Coronary artery (tissue), 2 donors: ENCODE measurements around the gene CHKA.
"Not testable (repeated sequence)": the region's sequence is repeated elsewhere in the genome, so short reads cannot be mapped to it uniquely, and the experiment has no call there.

Experiments
- DNase-seq: peaks from one replicate; pipeline ENCODE4 v3.0.0-alpha.2; 2017; ENCODE audit warnings: low spot score
- H3K27ac ChIP-seq, 2 donors: fragments of 200-600 bp; sonication (generic); one replicate each; pipeline ENCODE4 v1.5.1; 2016 to 2019
- H3K4me3 ChIP-seq: fragments of 200-600 bp; sonication (generic); 2 replicates; pipeline ENCODE4 v1.5.1; 2016; ENCODE audit warnings: mild to moderate bottlenecking, moderate library complexity
- TF ChIP-seq, protein P1 (sequence below): fragments of 200-600 bp; sonication (generic); IDR thresholded peaks from one replicate; pipeline ENCODE4 v1.5.1; 2019; ENCODE audit warnings: antibody characterized with exemption

CHKA gene

GRCh38 chr11:68099474-68100405 lies 21.4 kb downstream of the CHKA start:
- Histone ChIP-seq H3K27ac (no peak overlapping the region), H3K4me3 (no peak overlapping the region)
- TF ChIP-seq, protein P1, sequence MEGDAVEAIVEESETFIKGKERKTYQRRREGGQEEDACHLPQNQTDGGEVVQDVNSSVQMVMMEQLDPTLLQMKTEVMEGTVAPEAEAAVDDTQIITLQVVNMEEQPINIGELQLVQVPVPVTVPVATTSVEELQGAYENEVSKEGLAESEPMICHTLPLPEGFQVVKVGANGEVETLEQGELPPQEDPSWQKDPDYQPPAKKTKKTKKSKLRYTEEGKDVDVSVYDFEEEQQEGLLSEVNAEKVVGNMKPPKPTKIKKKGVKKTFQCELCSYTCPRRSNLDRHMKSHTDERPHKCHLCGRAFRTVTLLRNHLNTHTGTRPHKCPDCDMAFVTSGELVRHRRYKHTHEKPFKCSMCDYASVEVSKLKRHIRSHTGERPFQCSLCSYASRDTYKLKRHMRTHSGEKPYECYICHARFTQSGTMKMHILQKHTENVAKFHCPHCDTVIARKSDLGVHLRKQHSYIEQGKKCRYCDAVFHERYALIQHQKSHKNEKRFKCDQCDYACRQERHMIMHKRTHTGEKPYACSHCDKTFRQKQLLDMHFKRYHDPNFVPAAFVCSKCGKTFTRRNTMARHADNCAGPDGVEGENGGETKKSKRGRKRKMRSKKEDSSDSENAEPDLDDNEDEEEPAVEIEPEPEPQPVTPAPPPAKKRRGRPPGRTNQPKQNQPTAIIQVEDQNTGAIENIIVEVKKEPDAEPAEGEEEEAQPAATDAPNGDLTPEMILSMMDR, result no peak
- DNase-seq, result no peak

DNA sequence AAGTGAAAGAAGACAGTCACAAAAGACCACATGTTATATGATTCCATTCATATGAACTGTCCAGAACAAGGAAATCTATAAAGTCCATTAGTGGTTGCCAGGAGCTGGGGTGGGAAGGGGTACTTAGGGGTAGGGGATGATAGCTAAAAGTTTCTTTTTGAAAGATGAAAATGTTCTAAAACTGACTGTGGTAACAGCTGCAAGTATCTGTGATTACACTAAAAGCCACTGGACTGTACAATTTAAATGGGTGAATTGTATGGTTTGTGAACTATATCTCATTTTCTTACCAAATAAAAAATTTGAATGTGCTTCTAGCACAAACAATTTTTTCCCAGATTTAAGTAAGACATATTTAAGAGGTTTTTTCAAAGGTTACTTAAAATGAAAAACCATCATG lies 22.1 kb downstream of the CHKA start:
- H3K4me3 ChIP-seq, result no peak overlapping the region
- no peak overlapping the region for H3K27ac ChIP-seq
- no peak for DNase-seq
- TF ChIP-seq, protein P1, result no peak

- DNase-seq, result no peak
- TF ChIP-seq, protein P1, result no peak
- no peak overlapping the region for H3K4me3 ChIP-seq
- no peak overlapping the region for H3K27ac ChIP-seq
These were observed 24.2 kb downstream of the CHKA start for GRCh38 chr11:68096962-68097361.

DNA sequence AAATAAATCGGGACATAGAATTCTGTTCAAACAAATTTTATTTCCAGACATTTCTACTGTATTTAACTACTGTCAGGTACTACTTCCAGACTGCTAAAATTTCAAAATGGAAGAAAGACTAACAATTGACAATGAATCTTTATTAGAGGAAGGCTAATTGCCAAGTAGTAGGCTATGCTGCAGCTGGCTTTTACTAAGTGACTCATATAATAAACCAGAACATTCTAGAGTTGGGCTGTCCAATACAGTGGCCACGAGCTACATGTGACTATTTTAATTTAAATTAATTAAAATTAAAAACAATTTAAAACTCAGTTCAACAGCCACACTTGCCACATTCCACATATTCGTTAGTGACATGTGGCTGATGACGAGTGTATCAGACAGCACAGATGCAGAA lies 27.6 kb downstream of the CHKA start:
- H3K4me3 ChIP-seq, result no peak overlapping the region
- no peak overlapping the region for H3K27ac ChIP-seq
- TF ChIP-seq, protein P1, result no peak
- no peak for DNase-seq

DNA sequence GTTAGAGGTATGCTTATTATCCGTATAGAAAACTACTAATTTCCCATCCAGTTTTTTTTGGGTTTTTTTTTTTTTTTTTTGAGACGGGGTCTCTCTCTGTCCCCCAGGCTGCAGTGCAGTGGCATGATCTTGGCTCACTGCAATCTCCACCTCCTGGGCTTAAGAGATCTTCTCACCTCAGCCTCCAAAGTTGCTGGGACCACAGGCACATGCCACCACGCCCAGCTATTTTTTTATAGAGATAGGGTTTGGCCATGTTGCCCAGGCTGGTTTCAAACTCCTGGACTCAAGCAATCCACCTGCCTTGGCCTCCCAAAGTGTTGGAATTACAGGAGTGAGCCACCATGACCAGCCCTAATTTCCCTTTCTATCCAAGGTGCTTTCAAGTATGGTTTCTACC lies 28.2 kb downstream of the CHKA start:
- not testable (repeated sequence) for H3K4me3 ChIP-seq, H3K27ac ChIP-seq, DNase-seq

DNA sequence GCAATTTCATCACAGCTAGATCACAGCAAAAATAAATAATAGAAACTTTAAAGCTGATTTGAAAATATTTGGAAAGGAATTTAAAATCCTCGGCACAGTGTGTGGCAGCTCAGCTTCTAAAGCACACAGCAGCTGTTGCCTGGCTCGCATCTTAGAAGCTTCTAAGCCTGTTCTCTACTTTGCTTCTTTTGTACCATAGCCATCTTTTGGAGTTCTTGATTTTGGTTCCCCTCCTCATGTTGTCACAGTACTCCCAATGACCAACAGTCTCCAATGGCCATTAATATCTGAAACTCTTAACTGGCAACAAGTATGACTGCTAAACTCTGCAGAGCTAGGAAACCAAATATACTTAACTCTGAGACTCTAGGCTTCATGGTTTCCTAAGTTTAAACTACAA lies 28.8 kb downstream of the CHKA start:
- H3K27ac ChIP-seq, result no peak overlapping the region
- no peak overlapping the region for H3K4me3 ChIP-seq
- DNase-seq, result no peak
- TF ChIP-seq, protein P1, result no peak

DNA sequence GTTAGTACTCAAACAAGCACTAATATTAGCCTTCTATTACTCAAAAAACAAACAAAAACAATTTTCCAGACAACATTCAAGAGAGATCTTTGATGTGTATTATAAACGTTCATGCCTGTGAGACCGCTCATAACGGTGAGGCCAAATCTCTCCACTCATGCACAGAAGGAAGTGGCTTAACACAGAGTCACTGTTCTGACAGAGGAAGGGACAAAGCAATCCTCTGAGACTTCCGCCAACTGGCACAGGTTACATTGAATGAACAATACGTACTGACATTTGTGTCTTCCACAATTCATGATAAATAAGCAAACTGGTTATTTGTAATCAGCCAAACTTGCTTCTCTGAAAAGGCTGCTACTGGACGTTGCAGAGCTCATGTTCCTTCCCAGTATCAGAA lies 30.5 kb downstream of the CHKA start:
- TF ChIP-seq, protein P1, result no peak
- no peak for DNase-seq
- H3K4me3 ChIP-seq, result no peak overlapping the region
- no peak overlapping the region for H3K27ac ChIP-seq
